Mesenchymal stem cell (in vitro differentiated cells and primary cell): ENCODE measurements around the gene PSMG1.
"Not testable (repeated sequence)": the region's sequence is repeated elsewhere in the genome, so short reads cannot be mapped to it uniquely, and the experiment has no call there.

Source experiments
- DNase-seq: peaks from one replicate; pipeline ENCODE4 v3.0.0-alpha.2; 2013
- H2AFZ ChIP-seq: one replicate; pipeline ENCODE4 v1.6.1; 2013; ENCODE audit warnings: low read depth, mild to moderate bottlenecking, control low read depth, inconsistent platforms, low read length, moderate library complexity
- H2AK5ac ChIP-seq: 2 replicates; pipeline ENCODE4 v1.6.1; 2013; ENCODE audit warnings: low read length, moderate library complexity, mild to moderate bottlenecking, inconsistent platforms; ENCODE audit not compliant: severe bottlenecking
- H2BK120ac ChIP-seq: one replicate; pipeline ENCODE4 v1.6.1; 2013; ENCODE audit warnings: low read depth, mild to moderate bottlenecking, inconsistent platforms, low read length, moderate library complexity
- H2BK12ac ChIP-seq, 2 experiments: one replicate each; pipeline ENCODE4 v1.6.1; 2013; ENCODE audit warnings: inconsistent platforms in 2 of 2, low read length in 2 of 2, mild to moderate bottlenecking in 2 of 2, moderate library complexity in 2 of 2, control low read depth in 1 of 2
- H2BK15ac ChIP-seq: one replicate; pipeline ENCODE4 v1.6.1; 2013; ENCODE audit warnings: mild to moderate bottlenecking, low read depth, inconsistent platforms; ENCODE audit not compliant: poor library complexity, severe bottlenecking
- H2BK5ac ChIP-seq: 2 replicates; pipeline ENCODE4 v1.6.1; 2013; ENCODE audit warnings: low read depth, mild to moderate bottlenecking, low read length, control low read depth, inconsistent platforms; ENCODE audit not compliant: poor library complexity, severe bottlenecking
- H3K14ac ChIP-seq, 2 experiments: one replicate each; pipeline ENCODE4 v1.6.1; 2013; ENCODE audit warnings: inconsistent platforms in 2 of 2, low read length in 2 of 2, control low read depth in 1 of 2, mild to moderate bottlenecking in 1 of 2, moderate library complexity in 1 of 2
- H3K18ac ChIP-seq, 2 experiments: one replicate each; pipeline ENCODE4 v1.6.1; 2013; ENCODE audit warnings: inconsistent platforms in 2 of 2, low read length in 2 of 2, control low read depth in 1 of 2, low read depth in 1 of 2, mild to moderate bottlenecking in 1 of 2
- H3K23ac ChIP-seq, 2 experiments: one replicate each; pipeline ENCODE4 v1.6.1; 2013; ENCODE audit warnings: inconsistent platforms in 2 of 2, low read length in 2 of 2, mild to moderate bottlenecking in 2 of 2, moderate library complexity in 2 of 2, control low read depth in 1 of 2
- H3K27ac ChIP-seq: 2 replicates; pipeline ENCODE4 v1.5.1; 2013; ENCODE audit warnings: mild to moderate bottlenecking, moderate library complexity, low read length, control low read depth, inconsistent platforms; ENCODE audit not compliant: poor library complexity, severe bottlenecking
- H3K27me3 ChIP-seq, 2 experiments: 2 replicates each; pipeline versions ENCODE4 v1.6.1 to v1.7.0; 2013; ENCODE audit warnings: low read length in 2 of 2, mild to moderate bottlenecking in 2 of 2, moderate library complexity in 2 of 2, control low read depth in 1 of 2, inconsistent platforms in 1 of 2; ENCODE audit not compliant: control insufficient read depth in 1 of 2, insufficient read depth in 1 of 2
- H3K36me3 ChIP-seq, 2 experiments: 2 replicates each; pipeline versions ENCODE4 v1.6.1 to v1.7.0; 2013; ENCODE audit warnings: low read length in 2 of 2, control low read depth in 1 of 2, inconsistent platforms in 1 of 2, low read depth in 1 of 2, mild to moderate bottlenecking in 1 of 2; ENCODE audit not compliant: insufficient read depth in 2 of 2, control insufficient read depth in 1 of 2
- H3K4ac ChIP-seq, 2 experiments: one replicate each; pipeline ENCODE4 v1.6.1; 2013; ENCODE audit warnings: inconsistent platforms in 2 of 2, low read length in 2 of 2, mild to moderate bottlenecking in 2 of 2, moderate library complexity in 2 of 2, control low read depth in 1 of 2, low read depth in 1 of 2
- H3K4me1 ChIP-seq: 2 replicates; pipeline ENCODE4 v1.6.1; 2013; ENCODE audit warnings: low read depth, low read length, control low read depth; ENCODE audit not compliant: control insufficient read depth, insufficient read depth
- H3K4me2 ChIP-seq: 2 replicates; pipeline ENCODE4 v1.6.1; 2013; ENCODE audit warnings: low read length, mild to moderate bottlenecking, inconsistent platforms; ENCODE audit not compliant: poor library complexity, severe bottlenecking
- H3K4me3 ChIP-seq, 2 experiments: 2 replicates each; pipeline versions ENCODE4 v1.5.1 to v1.7.0; 2013; ENCODE audit warnings: low read length in 2 of 2, mild to moderate bottlenecking in 2 of 2, control low read depth in 1 of 2, low read depth in 1 of 2; ENCODE audit not compliant: insufficient read depth in 1 of 2
- H3K79me1 ChIP-seq: replicated peaks from 2 replicates; pipeline ENCODE4 v1.6.1; 2013; ENCODE audit warnings: mild to moderate bottlenecking, control low read depth, low read length, inconsistent platforms; ENCODE audit not compliant: poor library complexity, severe bottlenecking
- H3K9ac ChIP-seq: 2 replicates; pipeline ENCODE4 v1.7.0; 2013; ENCODE audit warnings: mild to moderate bottlenecking, low read length, moderate library complexity
- H3K9me3 ChIP-seq: 2 replicates; pipeline ENCODE4 v1.7.0; 2013; ENCODE audit warnings: mild to moderate bottlenecking, low read length; ENCODE audit not compliant: control insufficient read depth
- H4K8ac ChIP-seq: one replicate; pipeline ENCODE4 v1.6.1; 2013; ENCODE audit warnings: inconsistent platforms, mild to moderate bottlenecking, low read length, moderate library complexity
- H4K91ac ChIP-seq: one replicate; pipeline ENCODE4 v1.6.1; 2013; ENCODE audit warnings: mild to moderate bottlenecking, low read length, inconsistent platforms
- WGBS: methylation state at CpG from one replicate; pipeline ENCODE4 v1.1.7; 2013; ENCODE audit warnings: mixed read lengths; 5-methylcytosine and 5-hydroxymethylcytosine counted together

Gene PSMG1

DNA sequence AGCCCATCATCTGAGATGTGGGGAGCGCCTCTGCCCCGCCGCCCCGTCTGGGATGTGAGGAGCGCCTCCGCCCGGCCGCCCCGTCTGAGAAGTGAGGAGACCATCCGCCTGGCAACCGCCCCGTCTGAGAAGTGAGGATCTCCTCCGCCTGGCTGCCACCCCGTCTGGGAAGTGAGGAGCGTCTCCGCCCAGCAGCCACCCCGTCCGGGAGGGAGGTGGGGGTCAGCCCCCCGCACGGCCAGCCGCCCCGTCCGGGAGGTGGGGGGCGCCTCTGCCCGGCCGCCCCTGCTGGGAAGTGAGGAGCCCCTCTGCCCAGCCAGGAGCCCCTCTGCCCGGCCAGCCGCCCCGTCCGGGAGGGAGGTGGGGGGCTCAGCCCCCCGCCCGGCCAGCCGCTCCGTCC is 26.0 kb downstream of the PSMG1 start:
- H3K4me3 ChIP-seq, DNase-seq, H2AFZ ChIP-seq, H2BK5ac ChIP-seq, H2BK12ac ChIP-seq, H3K18ac ChIP-seq, H2BK15ac ChIP-seq, H3K36me3 ChIP-seq, H3K9ac ChIP-seq, H3K27me3 ChIP-seq, H3K27ac ChIP-seq, H2BK120ac ChIP-seq, H2AK5ac ChIP-seq, H3K9me3 ChIP-seq, H3K23ac ChIP-seq, H3K4ac ChIP-seq, H3K4me2 ChIP-seq, H3K14ac ChIP-seq, H4K8ac ChIP-seq, H3K4me1 ChIP-seq, H4K91ac ChIP-seq, H3K79me1 ChIP-seq: not testable (repeated sequence)
- WGBS: 96% methylated on average over 22 of the region's 34 CpGs

GRCh38 chr21:39156024-39156423 is 27.2 kb downstream of the PSMG1 start:
- H2BK15ac ChIP-seq: no peak overlapping the region
- H3K23ac ChIP-seq: no peak overlapping the region
- H3K4ac ChIP-seq: no peak overlapping the region
- no peaks in the 10 kb centered on the region for H3K9me3 ChIP-seq
- no peak overlapping the region for H2AK5ac ChIP-seq
- H2BK12ac ChIP-seq: no peak overlapping the region
- peak overlapping the region; percentile 14 for H3K27ac ChIP-seq
- H2BK5ac ChIP-seq: no peak overlapping the region
- H3K14ac ChIP-seq: no peak overlapping the region
- no peak overlapping the region for H3K9ac ChIP-seq
- no peak overlapping the region for H2BK120ac ChIP-seq
- no peak overlapping the region for H2AFZ ChIP-seq
- peaks cover 0 to 8% of the 10 kb centered on the region in 2 experiments for H3K27me3 ChIP-seq
- no peak overlapping the region for H3K4me3 ChIP-seq
- no peak for DNase-seq
- WGBS: 81% methylated on average over 7 of the region's 7 CpGs
- H3K4me1 ChIP-seq: peaks cover 7% of the 10 kb centered on the region
- no peak overlapping the region for H3K18ac ChIP-seq
- H3K36me3 ChIP-seq: no peaks in the 10 kb centered on the region
- no peak overlapping the region for H3K4me2 ChIP-seq
- no peak overlapping the region for H4K91ac ChIP-seq
- no peaks in the 10 kb centered on the region for H3K79me1 ChIP-seq
- no peak overlapping the region for H4K8ac ChIP-seq

GRCh38 chr21:39155578-39155977 is 27.7 kb downstream of the PSMG1 start:
- DNase-seq: no peak
- H3K14ac ChIP-seq: no peak overlapping the region
- H4K8ac ChIP-seq: no peak overlapping the region
- H3K4ac ChIP-seq: no peak overlapping the region
- H3K9me3 ChIP-seq: no peaks in the 10 kb centered on the region
- H2AFZ ChIP-seq: no peak overlapping the region
- no peak overlapping the region for H3K27ac ChIP-seq
- no peak overlapping the region for H2BK5ac ChIP-seq
- H2BK12ac ChIP-seq: no peak overlapping the region
- 94% methylated on average over 2 of the region's 2 CpGs for WGBS
- H2BK15ac ChIP-seq: no peak overlapping the region
- no peak overlapping the region for H3K18ac ChIP-seq
- peak overlapping the region; percentile 44 for H2AK5ac ChIP-seq
- no peaks in the 10 kb centered on the region for H3K36me3 ChIP-seq
- H3K4me1 ChIP-seq: peaks cover 7% of the 10 kb centered on the region
- H2BK120ac ChIP-seq: no peak overlapping the region
- H3K23ac ChIP-seq: no peak overlapping the region
- H4K91ac ChIP-seq: no peak overlapping the region
- no peak overlapping the region for H3K9ac ChIP-seq
- no peaks in the 10 kb centered on the region for H3K79me1 ChIP-seq
- H3K27me3 ChIP-seq: peaks cover 0 to 10% of the 10 kb centered on the region in 2 experiments
- H3K4me2 ChIP-seq: no peak overlapping the region
- no peak overlapping the region for H3K4me3 ChIP-seq

DNA sequence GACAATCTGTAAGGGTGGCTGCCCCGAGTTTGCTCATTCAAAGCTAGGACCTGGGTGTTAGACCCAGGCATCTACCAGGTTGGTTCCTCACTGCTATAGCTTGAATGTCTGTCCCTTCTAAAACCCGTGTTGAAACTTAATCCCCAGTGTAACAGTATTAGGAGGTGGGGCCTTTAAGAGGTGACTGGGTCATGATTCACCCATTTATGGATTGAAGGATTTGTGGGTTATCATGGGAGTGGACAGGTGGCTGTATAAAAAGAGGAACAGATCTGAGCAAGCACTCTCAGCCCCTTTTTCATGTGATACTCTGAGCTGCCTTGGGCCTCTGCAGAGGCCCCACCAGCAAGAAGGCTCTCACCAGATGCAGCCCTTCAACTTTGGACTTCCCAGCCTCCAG is 29.4 kb downstream of the PSMG1 start:
- H4K91ac ChIP-seq: no peak overlapping the region
- no peaks in the 10 kb centered on the region for H3K79me1 ChIP-seq
- H3K4me3 ChIP-seq: no peak overlapping the region
- H4K8ac ChIP-seq: no peak overlapping the region
- no peak overlapping the region for H3K4me2 ChIP-seq
- no peak overlapping the region for H2BK12ac ChIP-seq
- H3K4ac ChIP-seq: no peak overlapping the region
- 97% methylated on average over 2 of the region's 2 CpGs for WGBS
- no peak overlapping the region for H3K18ac ChIP-seq
- no peak overlapping the region for H2BK15ac ChIP-seq
- no peak overlapping the region for H2AK5ac ChIP-seq
- no peak for DNase-seq
- peaks cover 0 to 15% of the 10 kb centered on the region in 2 experiments for H3K27me3 ChIP-seq
- H3K27ac ChIP-seq: no peak overlapping the region
- no peaks in the 10 kb centered on the region for H3K36me3 ChIP-seq
- no peak overlapping the region for H3K23ac ChIP-seq
- no peaks in the 10 kb centered on the region for H3K9me3 ChIP-seq
- H3K14ac ChIP-seq: no peak overlapping the region
- H3K4me1 ChIP-seq: peaks cover 7% of the 10 kb centered on the region
- H2BK120ac ChIP-seq: no peak overlapping the region
- H2BK5ac ChIP-seq: no peak overlapping the region
- no peak overlapping the region for H2AFZ ChIP-seq
- no peak overlapping the region for H3K9ac ChIP-seq
